Measurements from ENCODE around the gene DMC1.
"Not testable (repeated sequence)": the region's sequence is repeated elsewhere in the genome, so short reads cannot be mapped to it uniquely, and the experiment has no call there.

DMC1 gene

GRCh38 chr22:38569972-38570778, at the start of gene DMC1:
DMC1 (minus strand) TSS chr22:38570183; CDS start chr22:38568256, 1,927 bp downstream.
- peak; percentile 61 to 62 for DNase-seq

- no peak for DNase-seq
These were observed 48.7 kb upstream of the DMC1 start for GRCh38 chr22:38618682-38619081.

- no peak for DNase-seq
These were observed 48.3 kb upstream of the DMC1 start for GRCh38 chr22:38618258-38618657.

GRCh38 chr22:38615064-38615405, 45.1 kb upstream of the DMC1 start:
- not testable (repeated sequence) for DNase-seq

GRCh38 chr22:38614332-38615063, 44.5 kb upstream of the DMC1 start:
- no peak for DNase-seq

- no peak for DNase-seq
These were observed 43.6 kb upstream of the DMC1 start for GRCh38 chr22:38613588-38613987.

GRCh38 chr22:38612217-38613006, 42.4 kb upstream of the DMC1 start:
- DNase-seq: no peak

GRCh38 chr22:38611559-38611958, 41.6 kb upstream of the DMC1 start:
- DNase-seq: no peak

GRCh38 chr22:38610234-38610633, 40.3 kb upstream of the DMC1 start:
- no peak for DNase-seq

- DNase-seq: no peak
These were observed 39.2 kb upstream of the DMC1 start for GRCh38 chr22:38608992-38609750.

- no peak for DNase-seq
These were observed 37.7 kb upstream of the DMC1 start for GRCh38 chr22:38607680-38608079.

- no peak for DNase-seq
These were observed 32.2 kb upstream of the DMC1 start for GRCh38 chr22:38602166-38602565.

GRCh38 chr22:38601221-38601764, 31.3 kb upstream of the DMC1 start:
- no peak for DNase-seq

GRCh38 chr22:38599466-38599865, 29.5 kb upstream of the DMC1 start:
- DNase-seq: no peak

GRCh38 chr22:38582923-38583322, 12.9 kb upstream of the DMC1 start:
- not testable (repeated sequence) for DNase-seq

GRCh38 chr22:38578505-38578904, 8.5 kb upstream of the DMC1 start:
- no peak for DNase-seq

GRCh38 chr22:38572065-38572464, 2.1 kb upstream of the DMC1 start:
- peak; percentile 48 to 62 for DNase-seq

GRCh38 chr22:38570779-38571364, 889 bp upstream of the DMC1 start:
- DNase-seq: peak; percentile 23 to 27

GRCh38 chr22:38569181-38569971, 607 bp downstream of the DMC1 start:
- no peak for DNase-seq

GRCh38 chr22:38567531-38568285, 2.3 kb downstream of the DMC1 start:
- DNase-seq: no peak

Data from AML-193 (cell line).